Gastroesophageal sphincter (tissue), 4 donors: Measurements from ENCODE around the gene CACNG7. TPM values are rescaled to one million over a fixed set of nuclear protein-coding genes. Genes with fewer than 3 reads are reported as not detected.

Experiments used
- ATAC-seq: fragments of 150-250 bp; one replicate; pipeline ENCODE4 v1.9.1; 2016; ENCODE audit warnings: mild to moderate bottlenecking, moderate library complexity
- H3K27ac ChIP-seq, 4 donors: fragments of 200-600 bp; sonication (generic) in 3 of 4; 1 replicate in 3 of 4; 2 replicates in 1 of 4; pipeline ENCODE4 v1.5.1; 2016 to 2019
- H3K27me3 ChIP-seq: fragments of 200-600 bp; sonication (generic); one replicate; pipeline ENCODE4 v1.5.1; 2019
- H3K36me3 ChIP-seq, 2 donors: fragments of 200-600 bp; sonication (generic); one replicate each; pipeline ENCODE4 v1.5.1; 2019; ENCODE audit warnings: control low read depth in 1 of 2
- H3K4me1 ChIP-seq, 3 donors: fragments of 200-600 bp; sonication (generic); 1 replicate in 2 of 3; 2 replicates in 1 of 3; pipeline ENCODE4 v1.5.1; 2016 to 2019; ENCODE audit warnings: control low read depth in 2 of 3
- H3K4me3 ChIP-seq, 2 donors: fragments of 200-600 bp; sonication (generic); one replicate each; pipeline ENCODE4 v1.5.1; 2019; ENCODE audit warnings: mild to moderate bottlenecking in 1 of 2, moderate library complexity in 1 of 2
- H3K9me3 ChIP-seq, 3 donors: fragments of 200-600 bp; sonication (generic); one replicate each; pipeline ENCODE4 v1.5.1; 2017 to 2019; ENCODE audit warnings: control low read depth in 2 of 3
- EP300 ChIP-seq: sonication (generic); formaldehyde crosslinking; IDR thresholded peaks from one replicate; pipeline ENCODE4 v1.6.1; 2017; ENCODE audit warnings: antibody characterized with exemption, mild to moderate bottlenecking
- POLR2A ChIP-seq, 2 donors: fragments of 450-650 bp; IDR thresholded peaks; one replicate each; pipeline ENCODE4 v1.6.1; 2017; ENCODE audit warnings: antibody characterized with exemption in 2 of 2, mild to moderate bottlenecking in 2 of 2, moderate library complexity in 1 of 2
- POLR2AphosphoS5 ChIP-seq: sonication (generic); formaldehyde crosslinking; IDR thresholded peaks from one replicate; pipeline ENCODE4 v1.6.1; 2017; ENCODE audit warnings: antibody characterized with exemption
- WGBS, 2 donors: methylation state at CpG; one replicate each; pipeline ENCODE4 v1.1.5; 2018; ENCODE audit warnings: low coverage in 1 of 2; 5-methylcytosine and 5-hydroxymethylcytosine counted together
- total RNA-seq, 4 donors: library from RNA; depleted of rRNA; stranded (reverse); fragments of >200 nt; gene quantifications; one replicate each; pipeline ENCODE4 v1.1.0, GENCODE V29; 2016
- TF ChIP-seq, protein P1 (sequence below), 4 experiments: fragments of 200-600 bp in 2 of 4; fragments of 450-650 bp in 2 of 4; sonication (generic) in 1 of 4; IDR thresholded peaks; one replicate each; pipeline ENCODE4 v1.5.1; 2017 to 2019; ENCODE audit warnings: antibody characterized with exemption in 4 of 4, mild to moderate bottlenecking in 2 of 4, moderate library complexity in 2 of 4

The CACNG7 gene, protein sequence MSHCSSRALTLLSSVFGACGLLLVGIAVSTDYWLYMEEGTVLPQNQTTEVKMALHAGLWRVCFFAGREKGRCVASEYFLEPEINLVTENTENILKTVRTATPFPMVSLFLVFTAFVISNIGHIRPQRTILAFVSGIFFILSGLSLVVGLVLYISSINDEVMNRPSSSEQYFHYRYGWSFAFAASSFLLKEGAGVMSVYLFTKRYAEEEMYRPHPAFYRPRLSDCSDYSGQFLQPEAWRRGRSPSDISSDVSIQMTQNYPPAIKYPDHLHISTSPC
- not detected for total RNA-seq

DNA sequence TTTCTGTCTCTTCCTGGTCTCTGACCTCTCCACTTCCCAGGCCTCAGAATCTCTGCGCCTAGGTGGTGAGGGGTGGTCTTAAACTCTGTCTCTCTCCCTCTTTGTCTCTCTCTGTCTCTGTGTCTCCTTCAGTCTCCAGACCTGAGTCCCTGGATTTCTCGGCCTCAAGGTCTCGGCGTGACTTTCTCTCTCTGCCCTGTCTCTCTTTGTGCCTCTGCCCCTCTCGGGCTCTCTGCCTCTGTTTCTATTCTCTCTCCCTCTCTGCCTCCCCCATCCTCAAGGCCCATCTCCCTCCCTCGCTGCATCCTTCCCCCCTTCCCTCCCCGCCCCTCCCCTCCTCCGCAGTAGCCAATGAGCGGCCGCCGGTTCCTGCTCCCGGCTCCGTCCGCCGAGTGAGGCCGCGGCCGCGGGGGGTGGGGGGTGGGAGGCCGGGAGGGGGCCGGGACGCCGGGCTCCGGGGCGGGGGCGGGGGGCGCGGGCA, at the start of gene CACNG7:
TSS of gene CACNG7 (plus strand) at position 344 of the 481 bp plus-strand sequence. CDS start 3,554 bp downstream, outside the sequence.
- Histone ChIP-seq H3K4me3 (peak within 1 kb of the TSS in 1 of 2 donors; percentile 12), H3K4me1 (peaks cover 0 to 34% (median 12%) of the 10 kb centered on the region in 3 donors), H3K27ac (no peak within 1 kb of the TSS), H3K27me3 (peaks cover 98% of the 10 kb centered on the region), H3K36me3 (no peaks in the 10 kb centered on the region), H3K9me3 (no peaks in the 10 kb centered on the region)
- TF ChIP-seq, protein P1, sequence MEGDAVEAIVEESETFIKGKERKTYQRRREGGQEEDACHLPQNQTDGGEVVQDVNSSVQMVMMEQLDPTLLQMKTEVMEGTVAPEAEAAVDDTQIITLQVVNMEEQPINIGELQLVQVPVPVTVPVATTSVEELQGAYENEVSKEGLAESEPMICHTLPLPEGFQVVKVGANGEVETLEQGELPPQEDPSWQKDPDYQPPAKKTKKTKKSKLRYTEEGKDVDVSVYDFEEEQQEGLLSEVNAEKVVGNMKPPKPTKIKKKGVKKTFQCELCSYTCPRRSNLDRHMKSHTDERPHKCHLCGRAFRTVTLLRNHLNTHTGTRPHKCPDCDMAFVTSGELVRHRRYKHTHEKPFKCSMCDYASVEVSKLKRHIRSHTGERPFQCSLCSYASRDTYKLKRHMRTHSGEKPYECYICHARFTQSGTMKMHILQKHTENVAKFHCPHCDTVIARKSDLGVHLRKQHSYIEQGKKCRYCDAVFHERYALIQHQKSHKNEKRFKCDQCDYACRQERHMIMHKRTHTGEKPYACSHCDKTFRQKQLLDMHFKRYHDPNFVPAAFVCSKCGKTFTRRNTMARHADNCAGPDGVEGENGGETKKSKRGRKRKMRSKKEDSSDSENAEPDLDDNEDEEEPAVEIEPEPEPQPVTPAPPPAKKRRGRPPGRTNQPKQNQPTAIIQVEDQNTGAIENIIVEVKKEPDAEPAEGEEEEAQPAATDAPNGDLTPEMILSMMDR (IDR thresholded peaks at IDR 0.05), result no peak
- TF ChIP-seq EP300 (no peak), POLR2A (IDR thresholded peaks at IDR 0.05) (no peak), POLR2AphosphoS5 (no peak)
- no peak for ATAC-seq
- WGBS, 2 donors, result 0 to 3% methylated on average over 1 to 5 of the region's 28 CpGs

DNA sequence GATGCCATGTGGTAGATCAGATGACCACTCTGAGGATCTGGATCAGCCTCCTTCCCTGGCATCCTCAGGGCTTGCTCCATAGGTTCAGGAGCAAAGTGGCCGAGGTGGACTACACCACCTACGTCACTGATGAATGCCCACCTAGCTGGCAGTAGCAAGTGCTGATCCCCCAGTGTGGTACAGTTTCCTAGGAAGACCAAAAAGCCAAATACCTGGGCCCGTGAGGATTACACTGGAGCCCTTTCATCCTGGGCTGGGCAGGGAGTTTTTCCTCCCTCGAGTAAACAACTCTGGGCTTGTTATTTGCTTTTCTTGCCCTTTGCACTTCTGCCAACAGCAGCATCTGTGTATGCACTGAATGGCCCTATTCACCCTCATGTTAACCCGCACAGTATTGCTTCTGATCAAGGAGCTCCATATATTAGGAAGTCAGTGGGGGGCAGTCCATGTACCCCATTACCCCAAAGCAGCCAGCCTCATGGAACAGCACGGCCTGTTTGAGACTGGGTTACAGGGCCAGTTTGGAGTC, 44.7 kb upstream of the CACNG7 start:
- Histone ChIP-seq H3K36me3 (no peaks in the 10 kb centered on the region), H3K27ac (no peak overlapping the region), H3K9me3 (no peaks in the 10 kb centered on the region), H3K4me3 (no peak overlapping the region), H3K4me1 (peaks cover 0 to 25% (median 16%) of the 10 kb centered on the region in 3 donors), H3K27me3 (no peaks in the 10 kb centered on the region)
- TF ChIP-seq, protein P1 (IDR thresholded peaks at IDR 0.05), result no peak
- TF ChIP-seq EP300, result no peak
- no peak for TF ChIP-seq POLR2AphosphoS5
- no peak for TF ChIP-seq POLR2A (IDR thresholded peaks at IDR 0.05)
- no peak for ATAC-seq
- WGBS, 2 donors, result 86% methylated on average over 2 of the region's 6 CpGs; no CpG with 5 or more reads in 1 of the 2 donors

DNA sequence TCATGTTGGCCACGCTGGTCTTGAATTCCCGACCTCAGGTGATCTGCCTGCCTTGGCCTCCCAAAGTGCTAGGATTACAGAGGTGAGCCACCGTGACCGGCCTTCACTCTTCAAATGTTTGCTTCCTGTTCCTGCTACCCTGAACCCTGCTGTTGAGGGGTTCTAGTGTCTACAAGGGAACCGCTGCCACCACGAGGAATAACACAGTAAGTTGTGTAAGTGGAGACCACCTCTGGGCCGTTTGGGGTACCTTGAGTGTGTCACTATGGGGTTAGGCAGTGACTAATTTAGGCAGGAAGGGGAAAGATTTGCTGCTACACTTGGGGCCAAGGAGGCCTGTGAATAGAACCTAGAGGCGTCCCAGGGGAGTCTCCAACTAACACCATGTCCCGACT, 43.6 kb upstream of the CACNG7 start:
- Histone ChIP-seq H3K9me3 (no peaks in the 10 kb centered on the region), H3K27me3 (no peaks in the 10 kb centered on the region), H3K27ac (peak overlapping the region; percentile 2 to 98 (median 96)), H3K4me1 (peaks cover 0 to 36% (median 23%) of the 10 kb centered on the region in 3 donors), H3K4me3 (peak overlapping the region in 1 of 2 donors; percentile 99), H3K36me3 (peaks cover 0 to 2% of the 10 kb centered on the region in 2 donors)
- no peak for ATAC-seq
- TF ChIP-seq POLR2AphosphoS5 (no peak), EP300 (no peak), POLR2A (IDR thresholded peaks at IDR 0.05) (no peak)
- TF ChIP-seq, protein P1 (IDR thresholded peaks at IDR 0.05), result no peak
- 6 to 100% methylated on average over 2 to 4 of the region's 9 CpGs for WGBS, 2 donors

DNA sequence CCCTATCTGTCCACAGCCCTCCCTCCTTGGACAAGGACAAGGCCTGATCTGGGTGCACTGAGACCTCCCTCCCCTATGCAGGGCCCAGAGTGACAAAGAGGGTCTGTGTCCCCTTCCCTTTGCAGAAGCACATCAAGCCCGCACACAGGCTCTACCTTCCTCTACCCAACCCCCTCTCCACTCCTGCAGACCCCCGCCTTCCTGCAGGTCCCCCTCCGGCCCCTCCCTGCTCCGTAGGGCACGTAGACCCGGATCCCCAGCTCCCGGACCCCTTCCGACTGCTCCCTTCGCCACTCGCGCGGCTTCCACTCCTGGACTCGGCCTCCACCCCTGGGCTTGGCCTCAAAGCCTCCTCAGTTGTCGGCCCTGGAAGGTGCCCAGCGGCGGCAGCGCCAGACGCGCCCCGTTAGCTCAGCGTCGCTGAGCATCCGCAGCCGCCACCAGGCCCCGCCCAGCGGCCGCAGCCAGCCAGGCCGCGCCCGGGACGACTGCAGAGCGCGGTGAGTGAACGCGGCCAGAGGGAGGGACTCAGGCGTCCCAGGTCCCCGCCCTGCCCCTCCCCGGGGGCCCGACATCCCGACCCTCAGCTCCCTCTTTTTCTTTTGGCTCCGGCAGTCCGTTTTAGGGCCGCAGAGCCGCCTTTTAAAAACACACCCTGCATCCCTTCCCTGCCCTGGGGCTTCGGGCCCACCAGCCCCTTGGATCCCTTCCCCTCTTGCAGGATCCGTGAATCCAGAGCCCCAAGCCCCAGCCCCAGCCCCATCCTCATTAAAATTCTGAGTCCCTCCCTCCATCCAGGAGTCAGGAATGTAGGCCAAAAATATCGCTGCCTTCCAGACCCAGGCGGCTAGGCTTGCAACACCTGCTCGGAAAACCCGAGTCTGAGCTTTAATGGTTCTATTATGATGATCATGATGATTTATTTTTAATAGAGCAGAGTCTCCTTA, 42.9 kb upstream of the CACNG7 start:
- 0 to 3% methylated on average over 8 to 10 of the region's 50 CpGs for WGBS, 2 donors
- Histone ChIP-seq H3K9me3 (no peaks in the 10 kb centered on the region), H3K27ac (peak overlapping the region; percentile 81 to 98 (median 96)), H3K4me3 (peak overlapping the region; percentile 51 to 99), H3K36me3 (peaks cover 0 to 9% of the 10 kb centered on the region in 2 donors), H3K27me3 (no peaks in the 10 kb centered on the region), H3K4me1 (peaks cover 0 to 43% (median 29%) of the 10 kb centered on the region in 3 donors)
- peak; percentile 36 for TF ChIP-seq POLR2AphosphoS5
- peak; percentile 33 to 41 for TF ChIP-seq POLR2A (IDR thresholded peaks at IDR 0.05)
- TF ChIP-seq EP300, result no peak
- TF ChIP-seq, protein P1 (IDR thresholded peaks at IDR 0.05), result peak in 2 of 4 experiments; percentile 5 to 23
- ATAC-seq, result peak; percentile 55
